Measurements from ENCODE around the gene LTC4S.

DNA sequence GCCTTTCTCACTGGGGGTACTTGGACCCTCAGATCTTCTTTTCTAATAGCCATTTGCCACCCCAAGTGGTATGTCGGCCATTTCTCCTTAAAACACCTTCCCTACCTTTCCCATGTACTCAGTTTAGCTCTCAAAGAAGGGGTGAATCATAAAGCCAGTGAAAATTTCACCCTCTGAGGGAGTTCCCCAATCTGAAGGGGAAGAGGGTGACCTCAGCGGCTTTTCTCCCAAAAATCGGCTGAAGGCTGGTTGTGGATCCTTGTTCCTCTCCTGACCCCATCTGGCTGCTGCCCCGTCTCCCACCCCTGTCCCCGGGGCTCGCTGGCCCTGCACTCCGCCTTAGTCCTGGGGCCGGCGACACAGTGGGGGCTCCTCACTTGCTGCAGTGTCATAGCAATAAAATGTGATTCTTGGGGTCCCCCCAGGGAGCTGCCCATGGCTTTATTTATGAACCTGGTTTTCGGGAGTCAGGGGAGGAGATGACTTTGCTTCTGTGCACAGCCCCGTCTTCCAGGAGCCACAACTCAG lies 17.3 kb upstream of the LTC4S start:
- TF ChIP-seq, protein P1, sequence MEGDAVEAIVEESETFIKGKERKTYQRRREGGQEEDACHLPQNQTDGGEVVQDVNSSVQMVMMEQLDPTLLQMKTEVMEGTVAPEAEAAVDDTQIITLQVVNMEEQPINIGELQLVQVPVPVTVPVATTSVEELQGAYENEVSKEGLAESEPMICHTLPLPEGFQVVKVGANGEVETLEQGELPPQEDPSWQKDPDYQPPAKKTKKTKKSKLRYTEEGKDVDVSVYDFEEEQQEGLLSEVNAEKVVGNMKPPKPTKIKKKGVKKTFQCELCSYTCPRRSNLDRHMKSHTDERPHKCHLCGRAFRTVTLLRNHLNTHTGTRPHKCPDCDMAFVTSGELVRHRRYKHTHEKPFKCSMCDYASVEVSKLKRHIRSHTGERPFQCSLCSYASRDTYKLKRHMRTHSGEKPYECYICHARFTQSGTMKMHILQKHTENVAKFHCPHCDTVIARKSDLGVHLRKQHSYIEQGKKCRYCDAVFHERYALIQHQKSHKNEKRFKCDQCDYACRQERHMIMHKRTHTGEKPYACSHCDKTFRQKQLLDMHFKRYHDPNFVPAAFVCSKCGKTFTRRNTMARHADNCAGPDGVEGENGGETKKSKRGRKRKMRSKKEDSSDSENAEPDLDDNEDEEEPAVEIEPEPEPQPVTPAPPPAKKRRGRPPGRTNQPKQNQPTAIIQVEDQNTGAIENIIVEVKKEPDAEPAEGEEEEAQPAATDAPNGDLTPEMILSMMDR (IDR thresholded peaks at IDR 0.05), result no peak
- TF ChIP-seq EP300 (IDR thresholded peaks at IDR 0.05), result no peak

All from stomach (tissue), 4 donors.